Mucosa of rectum (tissue), 2 donors: Measurements from ENCODE around the gene HS3ST1.

Source experiments
- H3K27ac ChIP-seq, 2 donors: one replicate each; pipeline ENCODE4 v1.7.0; 2013; ENCODE audit warnings: inconsistent platforms in 2 of 2, low read depth in 2 of 2, low read length in 2 of 2
- H3K27me3 ChIP-seq, 2 donors: one replicate each; pipeline ENCODE4 v1.7.0; 2013; ENCODE audit warnings: low read length in 2 of 2; ENCODE audit not compliant: control insufficient read depth in 2 of 2, insufficient read depth in 2 of 2
- H3K36me3 ChIP-seq, 2 donors: one replicate each; pipeline ENCODE4 v1.7.0; 2013; ENCODE audit warnings: low read length in 2 of 2; ENCODE audit not compliant: control insufficient read depth in 2 of 2, insufficient read depth in 2 of 2
- H3K4me1 ChIP-seq, 2 donors: one replicate each; pipeline ENCODE4 v1.7.0; 2013; ENCODE audit warnings: low read length in 2 of 2, mild to moderate bottlenecking in 1 of 2; ENCODE audit not compliant: control insufficient read depth in 2 of 2, insufficient read depth in 2 of 2
- H3K4me3 ChIP-seq, 2 donors: one replicate each; pipeline ENCODE4 v1.7.0; 2013; ENCODE audit warnings: low read length in 2 of 2
- H3K9ac ChIP-seq, 2 donors: one replicate each; pipeline ENCODE4 v1.7.0; 2013; ENCODE audit warnings: low read length in 2 of 2, low read depth in 1 of 2, mild to moderate bottlenecking in 1 of 2
- H3K9me3 ChIP-seq, 2 donors: one replicate each; pipeline ENCODE4 v1.7.0; 2013; ENCODE audit warnings: low read length in 2 of 2; ENCODE audit not compliant: control insufficient read depth in 2 of 2
- donor health status: healthy.
- donor health status: Normal muscosa, but diverticular disease.

Gene HS3ST1

DNA sequence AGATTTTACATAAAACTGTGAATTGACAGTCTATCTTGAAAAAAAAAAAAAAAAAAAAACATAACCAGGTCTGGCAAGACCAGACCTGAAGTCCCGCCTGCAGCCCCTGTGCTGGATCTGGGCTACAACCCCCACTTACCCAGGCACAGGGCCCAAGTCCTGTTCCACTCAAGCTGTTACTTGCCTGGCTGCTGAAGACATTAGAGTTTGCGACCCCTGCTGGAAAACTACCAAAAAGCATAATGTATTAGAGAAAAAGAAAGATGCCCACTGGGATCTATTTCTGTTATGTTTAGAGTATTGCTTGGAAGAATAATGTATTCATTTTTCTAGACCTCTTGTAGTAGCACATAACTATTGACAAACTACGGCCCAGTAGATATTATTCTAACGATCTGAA, 4.7 kb downstream of the HS3ST1 start:
- H3K9ac ChIP-seq = no peak overlapping the region
- H3K27me3 ChIP-seq = no peaks in the 10 kb centered on the region
- no peak overlapping the region for H3K4me3 ChIP-seq
- peaks cover 3 to 14% of the 10 kb centered on the region in 2 donors for H3K4me1 ChIP-seq
- H3K9me3 ChIP-seq = no peaks in the 10 kb centered on the region
- no peaks in the 10 kb centered on the region for H3K36me3 ChIP-seq
- H3K27ac ChIP-seq = no peak overlapping the region

DNA sequence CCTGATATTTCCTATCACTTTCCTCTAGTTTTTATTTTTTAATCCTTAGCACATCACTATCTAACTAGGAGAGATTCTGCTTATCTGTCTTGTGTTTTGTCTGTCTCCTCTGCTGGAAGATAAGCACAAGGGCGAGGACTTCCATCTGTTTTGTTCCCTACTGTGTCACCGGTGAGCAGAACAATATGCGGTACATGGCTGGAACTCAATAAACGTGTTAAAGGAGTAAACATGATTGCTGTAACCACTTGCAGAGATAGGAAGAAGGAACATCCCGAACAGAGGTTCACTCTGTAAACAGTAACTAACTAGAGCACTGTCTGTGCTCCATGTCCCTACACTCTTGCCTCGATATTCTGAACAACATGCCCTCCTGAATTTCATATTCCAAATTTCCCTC, 5.2 kb downstream of the HS3ST1 start:
- Histone ChIP-seq H3K9me3 (no peaks in the 10 kb centered on the region), H3K9ac (no peak overlapping the region), H3K27me3 (no peaks in the 10 kb centered on the region), H3K4me1 (peaks cover 3 to 14% of the 10 kb centered on the region in 2 donors), H3K27ac (no peak overlapping the region), H3K36me3 (no peaks in the 10 kb centered on the region), H3K4me3 (no peak overlapping the region)

DNA sequence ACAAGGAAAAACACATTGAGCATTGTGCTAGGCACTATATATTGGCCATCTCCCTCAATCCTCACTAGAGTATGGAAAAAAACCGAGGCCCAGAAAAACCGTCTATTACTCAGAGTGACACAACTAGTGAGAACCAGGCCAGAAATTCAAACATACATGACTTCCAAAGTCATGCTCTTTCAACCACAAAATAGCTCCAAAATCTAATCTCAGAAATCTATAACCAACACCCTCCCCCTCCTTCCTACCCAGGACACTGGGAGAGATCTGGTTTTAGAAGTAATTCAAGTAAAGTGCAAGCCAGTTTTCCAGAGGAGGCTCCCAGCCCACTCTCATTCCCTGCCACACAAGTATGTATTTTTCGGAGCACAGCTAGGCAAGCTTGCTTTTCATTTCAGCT, 7.6 kb downstream of the HS3ST1 start:
- no peak overlapping the region for H3K27ac ChIP-seq
- peaks cover 0 to 6% of the 10 kb centered on the region in 2 donors for H3K4me1 ChIP-seq
- H3K9me3 ChIP-seq = no peaks in the 10 kb centered on the region

DNA sequence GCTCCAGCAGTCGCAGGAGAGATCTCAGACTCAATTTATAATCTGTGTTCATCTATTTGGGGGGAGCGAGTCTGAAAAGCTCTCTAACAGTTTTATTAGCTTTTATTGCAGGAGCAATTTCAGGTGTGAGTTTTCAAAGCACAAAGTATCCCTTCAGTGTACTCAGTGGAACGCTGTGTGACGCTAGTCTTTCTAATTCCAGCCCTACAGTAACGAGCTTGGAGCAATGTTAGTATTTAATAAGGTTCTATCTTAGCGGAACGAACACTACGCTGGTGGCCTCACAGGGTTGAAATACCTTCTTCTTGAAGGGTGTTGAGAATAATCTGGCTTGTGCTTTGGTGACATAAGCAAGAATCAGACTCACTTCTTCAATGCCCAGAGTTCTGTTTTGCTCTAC, 8.4 kb downstream of the HS3ST1 start:
- H3K27me3 ChIP-seq = no peaks in the 10 kb centered on the region
- peaks cover 0 to 6% of the 10 kb centered on the region in 2 donors for H3K4me1 ChIP-seq
- H3K36me3 ChIP-seq = no peaks in the 10 kb centered on the region
- no peak overlapping the region for H3K9ac ChIP-seq
- H3K27ac ChIP-seq = no peak overlapping the region
- H3K9me3 ChIP-seq = no peaks in the 10 kb centered on the region
- no peak overlapping the region for H3K4me3 ChIP-seq

More for the DNA sequence above, 7.6 kb downstream of the HS3ST1 start:
- no peaks in the 10 kb centered on the region for H3K27me3 ChIP-seq
- no peak overlapping the region for H3K9ac ChIP-seq
- no peaks in the 10 kb centered on the region for H3K36me3 ChIP-seq
- H3K4me3 ChIP-seq = no peak overlapping the region

DNA sequence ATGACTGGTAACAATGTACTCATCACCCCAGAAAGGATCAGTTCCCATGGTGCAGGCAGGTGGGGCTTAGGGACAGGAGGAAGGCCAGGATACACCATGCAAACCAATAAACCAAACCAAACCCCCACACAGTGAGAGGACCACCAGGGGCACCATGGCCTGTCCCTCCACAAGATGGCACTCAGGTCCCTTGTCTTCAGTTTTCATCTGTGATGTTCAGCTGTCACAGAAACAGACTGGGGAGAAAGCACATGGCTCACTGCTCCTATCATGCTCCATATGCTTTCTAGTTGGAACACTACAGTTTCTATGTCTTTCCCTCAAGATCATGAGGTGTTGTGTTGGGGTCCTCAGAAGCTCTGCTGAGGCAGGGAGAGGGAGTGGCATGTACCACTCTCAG, 10.1 kb downstream of the HS3ST1 start:
- Histone ChIP-seq H3K9ac (no peak overlapping the region), H3K9me3 (no peaks in the 10 kb centered on the region), H3K4me1 (peaks cover 0 to 6% of the 10 kb centered on the region in 2 donors), H3K36me3 (no peaks in the 10 kb centered on the region), H3K27me3 (no peaks in the 10 kb centered on the region), H3K4me3 (no peak overlapping the region), H3K27ac (no peak overlapping the region)

DNA sequence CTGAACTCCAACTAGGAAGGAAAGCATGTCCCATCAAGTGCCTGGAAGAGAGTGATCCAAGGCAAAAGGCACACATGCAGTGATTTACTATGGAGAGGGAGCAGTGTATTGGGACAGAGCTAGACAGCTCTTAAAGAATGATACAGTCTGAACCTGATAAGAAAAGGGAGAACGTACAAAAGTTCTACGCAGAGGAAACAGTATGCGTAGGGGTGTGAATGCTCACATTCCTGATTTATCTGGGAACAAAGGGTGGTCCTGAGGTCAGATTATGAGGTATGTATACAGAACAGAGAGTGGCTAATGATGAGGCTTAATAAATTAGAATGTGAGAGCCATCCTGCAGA, 12.0 kb downstream of the HS3ST1 start:
- no peak overlapping the region for H3K9ac ChIP-seq
- H3K4me1 ChIP-seq = peaks cover 0 to 6% of the 10 kb centered on the region in 2 donors
- no peaks in the 10 kb centered on the region for H3K27me3 ChIP-seq
- no peaks in the 10 kb centered on the region for H3K36me3 ChIP-seq
- H3K4me3 ChIP-seq = no peak overlapping the region
- H3K27ac ChIP-seq = no peak overlapping the region
- no peaks in the 10 kb centered on the region for H3K9me3 ChIP-seq

DNA sequence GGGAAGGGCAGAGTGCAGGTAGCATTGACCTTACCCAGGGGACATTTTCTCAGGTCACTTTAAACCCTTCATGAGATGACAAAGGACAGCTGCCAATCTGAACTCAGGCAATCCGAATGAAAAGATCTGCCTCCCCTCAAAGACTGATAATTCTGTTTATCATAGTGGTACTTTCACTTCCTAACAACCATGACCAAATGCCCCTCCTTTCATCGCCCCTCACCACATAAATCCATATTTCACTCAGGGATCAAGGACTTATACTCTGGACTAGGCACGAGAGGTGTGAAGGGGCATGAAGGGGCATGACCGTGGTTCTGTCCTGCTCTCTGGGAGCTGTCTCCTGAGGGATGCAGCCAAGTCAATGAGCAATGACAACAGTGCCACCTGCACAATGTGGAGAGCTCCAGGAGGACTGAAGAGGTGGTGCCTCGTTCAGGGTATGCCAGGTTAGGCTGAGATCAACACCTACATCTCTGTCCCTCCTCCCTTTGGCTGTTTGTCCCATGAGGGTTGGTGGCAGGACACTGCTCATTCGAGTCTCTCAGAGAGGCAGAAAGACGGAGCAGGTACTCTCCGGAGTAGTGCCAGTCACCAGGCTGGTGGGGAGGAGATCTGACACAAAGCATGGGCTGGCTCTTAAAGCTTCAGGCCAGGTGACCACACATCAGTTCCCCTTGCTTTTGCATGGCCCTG, 12.5 kb downstream of the HS3ST1 start:
- peaks cover 0 to 6% of the 10 kb centered on the region in 2 donors for H3K4me1 ChIP-seq
- no peak overlapping the region for H3K9ac ChIP-seq
- H3K27me3 ChIP-seq = no peaks in the 10 kb centered on the region
- no peak overlapping the region for H3K27ac ChIP-seq
- H3K36me3 ChIP-seq = no peaks in the 10 kb centered on the region
- H3K4me3 ChIP-seq = no peak overlapping the region
- H3K9me3 ChIP-seq = no peaks in the 10 kb centered on the region

DNA sequence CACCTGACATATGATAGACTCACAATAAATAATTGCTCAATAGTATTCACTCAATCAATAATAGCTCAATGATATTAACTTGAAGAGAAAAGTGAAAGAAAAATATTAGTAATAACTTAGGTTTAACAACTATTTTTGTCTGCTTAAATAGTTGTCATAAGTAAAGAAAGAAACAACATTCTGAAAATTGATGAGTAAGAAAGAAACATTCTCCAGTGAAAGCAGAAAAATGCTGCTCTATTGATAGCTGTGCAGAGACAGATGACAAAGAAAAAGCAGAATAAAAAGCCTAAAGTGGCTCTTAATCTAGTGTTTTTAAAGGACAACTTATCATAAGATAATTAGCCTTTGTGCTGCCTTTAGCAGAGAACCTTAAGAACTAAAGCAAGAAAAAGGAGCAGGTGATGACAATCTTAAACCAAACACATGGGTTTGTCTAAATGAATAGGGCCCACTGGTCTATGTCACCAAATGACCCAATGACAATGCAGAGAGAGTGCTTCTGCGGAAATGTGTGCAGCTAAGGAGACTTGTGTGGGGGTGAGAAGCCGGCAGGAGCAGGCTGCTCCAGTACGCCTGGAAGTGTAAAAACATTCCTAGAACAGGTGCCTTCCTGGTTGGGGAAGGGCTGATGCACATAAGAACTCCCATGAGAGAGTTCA, 13.2 kb downstream of the HS3ST1 start:
- no peak overlapping the region for H3K9ac ChIP-seq
- no peaks in the 10 kb centered on the region for H3K27me3 ChIP-seq
- no peaks in the 10 kb centered on the region for H3K36me3 ChIP-seq
- peaks cover 0 to 2% of the 10 kb centered on the region in 2 donors for H3K4me1 ChIP-seq
- no peak overlapping the region for H3K4me3 ChIP-seq
- H3K9me3 ChIP-seq = no peaks in the 10 kb centered on the region
- no peak overlapping the region for H3K27ac ChIP-seq

DNA sequence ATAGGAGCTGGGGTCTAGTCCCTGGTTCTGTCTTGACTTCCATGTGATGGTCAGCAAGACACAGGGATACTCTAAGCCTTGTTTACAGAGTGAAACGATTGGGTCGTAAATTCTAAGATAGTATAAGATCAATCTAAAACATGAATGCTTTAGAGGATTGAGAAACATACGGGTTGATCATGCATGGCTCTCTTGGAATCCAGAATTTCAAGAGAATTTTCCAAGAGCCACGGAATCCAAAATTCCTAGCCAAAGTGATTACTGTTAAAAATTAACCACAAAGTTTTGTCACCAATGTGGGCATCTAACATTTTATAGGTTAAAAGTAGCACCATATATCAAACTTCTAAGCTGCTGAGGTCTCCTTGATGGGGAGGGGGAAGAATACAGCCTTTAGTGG, 16.5 kb downstream of the HS3ST1 start:
- no peak overlapping the region for H3K4me3 ChIP-seq
- H3K9ac ChIP-seq = no peak overlapping the region
- H3K27me3 ChIP-seq = no peaks in the 10 kb centered on the region
- H3K4me1 ChIP-seq = no peaks in the 10 kb centered on the region
- H3K27ac ChIP-seq = no peak overlapping the region
- no peaks in the 10 kb centered on the region for H3K36me3 ChIP-seq
- no peaks in the 10 kb centered on the region for H3K9me3 ChIP-seq

DNA sequence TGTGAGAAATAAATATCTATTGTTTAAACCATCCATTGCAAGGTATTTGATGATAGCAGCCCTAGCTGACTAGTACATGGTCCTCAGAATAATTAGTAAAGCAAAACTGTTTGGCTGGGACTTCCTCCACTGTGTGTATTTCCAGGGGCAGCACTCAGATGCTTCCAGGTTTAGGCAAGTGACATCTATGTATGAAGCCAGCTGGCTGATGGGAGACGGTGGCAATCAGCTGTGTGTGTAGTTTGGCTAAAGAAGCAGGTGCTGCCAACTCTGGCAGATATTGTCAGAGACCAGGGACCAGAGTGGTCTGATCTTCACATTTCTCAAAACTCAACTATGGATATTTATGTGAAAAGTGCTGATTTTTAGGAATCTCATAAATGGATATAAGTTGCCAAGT, 19.1 kb downstream of the HS3ST1 start:
- no peaks in the 10 kb centered on the region for H3K9me3 ChIP-seq
- no peak overlapping the region for H3K9ac ChIP-seq
- H3K27me3 ChIP-seq = no peaks in the 10 kb centered on the region
- no peaks in the 10 kb centered on the region for H3K4me1 ChIP-seq
- H3K4me3 ChIP-seq = no peak overlapping the region
- H3K36me3 ChIP-seq = no peaks in the 10 kb centered on the region
- no peak overlapping the region for H3K27ac ChIP-seq
